NCI-H82 (cell line): Measurements from ENCODE around the gene SGCB.

Experiments
- DNase-seq: peaks from one replicate; lab custom pipeline; 2025; lab: John Stamatoyannopoulos, UW

The SGCB gene

DNA sequence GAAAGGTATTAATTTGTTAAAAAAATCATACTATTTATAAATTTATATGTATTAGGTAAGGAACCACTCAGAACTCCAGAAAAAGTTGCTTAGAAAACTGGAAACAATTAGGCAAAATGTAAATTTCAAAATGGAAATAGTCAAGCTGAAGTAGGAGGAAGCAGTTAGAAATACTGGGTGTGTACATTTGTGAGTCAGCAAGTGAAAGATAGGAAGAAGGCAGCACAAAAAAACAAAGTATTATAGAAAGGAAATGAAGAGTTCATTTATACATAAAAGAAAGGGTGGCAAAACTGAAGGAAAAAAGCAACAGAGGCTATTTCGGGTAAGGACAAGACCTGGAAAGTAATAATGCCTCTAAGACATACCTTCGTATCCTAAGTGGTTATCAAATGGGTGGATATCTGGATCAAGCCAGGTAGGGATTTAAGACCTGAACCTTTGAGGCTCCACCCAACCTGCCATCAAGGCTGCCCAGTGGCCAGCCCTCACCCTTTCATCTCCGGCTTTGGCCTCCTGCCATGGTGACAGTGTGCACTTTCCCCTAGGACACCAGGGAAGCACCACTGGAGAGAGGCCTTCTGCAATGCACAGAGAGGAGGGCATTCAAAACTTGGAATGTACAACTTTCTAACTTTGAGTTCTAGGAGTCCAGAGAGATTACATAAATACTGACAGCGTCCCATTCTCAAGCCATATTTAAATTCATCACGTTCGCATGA is 18.0 kb downstream of the SGCB start, which contains the start of gene LRRC66:
TSS of gene LRRC66 (minus strand) at position 428 of the 722 bp plus-strand sequence. CDS start 2,750 bp downstream, outside the sequence.
- DNase-seq: no peak

DNA sequence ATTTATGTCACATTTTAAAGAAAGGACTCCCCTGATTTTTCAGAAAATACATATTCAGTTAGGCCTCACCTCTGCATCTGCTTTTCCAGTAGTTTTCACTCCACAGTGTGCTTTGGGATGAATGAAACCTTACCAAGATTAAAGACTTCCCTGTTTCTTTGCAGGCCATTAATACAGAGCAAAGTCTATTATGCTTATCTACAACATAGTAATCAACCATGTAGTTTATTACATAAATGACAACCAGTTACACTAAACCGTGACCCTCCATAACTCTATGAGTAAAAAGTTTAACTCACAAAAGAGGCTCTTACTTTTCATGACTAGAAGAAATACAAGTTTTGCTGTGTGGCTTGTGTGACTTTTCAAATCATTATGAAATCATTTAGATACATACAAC is 20.3 kb downstream of the SGCB start:
- no peak for DNase-seq

GRCh38 chr4:52016981-52017380 is 21.1 kb downstream of the SGCB start:
- DNase-seq: no peak

GRCh38 chr4:52015366-52015765 is 22.7 kb downstream of the SGCB start:
- peak; percentile 44 for DNase-seq

DNA sequence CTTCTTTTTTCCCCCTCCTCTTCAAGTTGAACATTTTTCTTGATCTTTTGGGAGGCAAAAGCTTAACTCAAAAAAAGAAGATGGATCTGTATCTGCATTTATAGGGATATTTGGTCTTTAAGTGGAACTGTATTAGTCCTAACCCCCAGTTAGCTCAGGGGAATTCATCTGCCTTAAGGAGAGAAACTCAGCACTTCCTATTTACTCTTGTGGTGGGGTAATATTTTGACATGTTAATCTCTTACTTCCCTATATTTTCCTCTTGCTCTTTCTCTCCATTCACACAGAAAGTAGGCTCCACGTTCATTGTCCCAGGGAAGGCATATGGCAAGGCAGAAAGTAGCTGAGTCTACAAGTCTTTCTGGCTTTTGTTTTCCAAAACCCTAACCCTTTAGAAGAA is 23.2 kb downstream of the SGCB start:
- DNase-seq: no peak

DNA sequence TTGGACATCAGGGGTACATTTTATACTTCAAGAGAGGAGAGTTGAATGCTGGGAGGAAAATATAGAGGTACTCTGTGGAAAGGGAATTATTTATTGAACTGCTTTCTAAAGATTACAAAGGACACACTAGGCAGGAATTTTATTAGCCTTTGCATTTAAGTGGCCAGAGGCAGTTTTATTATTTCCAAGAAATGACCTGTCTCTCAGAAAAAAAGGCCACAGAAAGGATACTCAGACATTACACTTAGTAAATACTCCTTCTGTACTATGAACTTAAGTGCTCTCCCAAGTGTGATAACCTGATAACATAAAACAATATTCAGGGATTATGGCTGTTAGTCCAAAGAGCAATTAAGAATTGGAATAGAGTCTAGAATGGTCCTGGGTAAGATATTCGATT is 25.4 kb downstream of the SGCB start:
- no peak for DNase-seq

GRCh38 chr4:52010986-52011385 is 27.1 kb downstream of the SGCB start:
- no peak for DNase-seq

DNA sequence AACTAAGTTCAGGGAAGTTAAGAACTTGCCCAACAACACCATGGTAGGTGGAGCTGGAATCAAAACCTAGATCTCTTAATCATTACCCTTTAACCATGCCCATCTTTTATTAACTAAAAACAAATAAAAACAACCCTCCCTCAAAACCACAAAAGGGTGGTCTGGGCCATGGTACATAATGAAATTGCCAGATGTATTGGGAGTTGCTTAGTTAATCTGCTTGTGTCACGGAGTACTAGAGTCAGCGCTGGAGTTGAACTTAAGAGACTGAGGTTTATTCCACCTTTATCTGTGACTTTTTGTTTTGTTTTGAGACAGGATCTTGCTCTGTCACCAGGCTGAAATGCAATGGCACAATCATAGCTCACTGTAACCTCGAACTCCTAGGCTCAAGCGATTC is 31.2 kb downstream of the SGCB start:
- no peak for DNase-seq

DNA sequence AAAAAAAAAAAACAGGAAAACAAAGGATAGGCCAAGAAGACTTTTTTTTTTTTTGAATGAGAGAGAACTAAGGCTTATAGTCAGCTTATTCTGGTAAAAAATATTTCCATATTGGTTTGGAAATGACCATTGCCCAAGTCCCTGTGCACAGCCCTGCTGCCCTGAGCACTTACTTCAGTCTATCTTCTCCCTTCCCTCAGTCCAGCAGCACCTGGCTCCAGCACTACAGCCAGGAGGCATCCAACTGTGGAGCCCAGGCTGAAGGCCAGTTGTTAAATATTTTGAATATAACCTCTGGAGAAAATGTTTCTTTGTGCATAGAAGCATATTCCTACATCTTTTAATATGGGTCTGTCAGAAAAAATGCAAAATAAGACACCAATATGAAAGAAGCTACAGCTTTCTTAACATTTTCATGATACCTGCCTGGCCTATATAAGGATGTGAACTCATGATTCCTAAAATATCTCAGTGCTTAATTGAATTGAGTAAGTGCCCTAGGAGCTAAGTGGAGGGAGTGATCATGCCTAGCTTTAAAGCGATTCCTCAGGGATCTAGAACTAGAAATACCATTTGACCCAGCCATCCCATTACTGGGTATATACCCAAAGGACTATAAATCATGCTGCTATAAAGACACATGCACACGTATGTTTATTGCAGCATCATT is 32.4 kb downstream of the SGCB start:
- DNase-seq: no peak

GRCh38 chr4:52004414-52004813 is 33.7 kb downstream of the SGCB start:
- DNase-seq: peak; percentile 47

GRCh38 chr4:52001616-52002015 is 36.5 kb downstream of the SGCB start:
- no peak for DNase-seq

GRCh38 chr4:51999250-51999649 is 38.8 kb downstream of the SGCB start:
- no peak for DNase-seq

DNA sequence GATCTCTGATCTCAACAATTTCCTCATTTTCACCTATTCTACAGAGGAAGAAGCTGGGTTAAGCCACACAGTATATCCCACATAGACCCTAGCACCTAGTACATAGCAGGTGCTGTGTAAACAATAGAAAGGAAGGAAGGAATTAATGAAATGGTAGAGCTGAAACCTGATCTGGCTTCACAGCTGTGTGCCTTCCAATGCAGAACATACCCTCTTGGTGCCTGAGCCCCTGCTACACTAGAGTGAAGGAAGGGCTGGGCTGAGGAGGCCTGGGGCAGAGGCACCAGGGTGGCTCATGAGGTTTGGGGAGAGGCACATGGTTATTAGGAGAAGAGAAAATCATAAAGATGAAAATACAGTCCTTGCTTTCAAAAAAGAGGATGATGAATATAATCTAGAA is 39.3 kb downstream of the SGCB start:
- no peak for DNase-seq

- DNase-seq: no peak
These were observed 40.5 kb downstream of the SGCB start for GRCh38 chr4:51997647-51998046.

DNA sequence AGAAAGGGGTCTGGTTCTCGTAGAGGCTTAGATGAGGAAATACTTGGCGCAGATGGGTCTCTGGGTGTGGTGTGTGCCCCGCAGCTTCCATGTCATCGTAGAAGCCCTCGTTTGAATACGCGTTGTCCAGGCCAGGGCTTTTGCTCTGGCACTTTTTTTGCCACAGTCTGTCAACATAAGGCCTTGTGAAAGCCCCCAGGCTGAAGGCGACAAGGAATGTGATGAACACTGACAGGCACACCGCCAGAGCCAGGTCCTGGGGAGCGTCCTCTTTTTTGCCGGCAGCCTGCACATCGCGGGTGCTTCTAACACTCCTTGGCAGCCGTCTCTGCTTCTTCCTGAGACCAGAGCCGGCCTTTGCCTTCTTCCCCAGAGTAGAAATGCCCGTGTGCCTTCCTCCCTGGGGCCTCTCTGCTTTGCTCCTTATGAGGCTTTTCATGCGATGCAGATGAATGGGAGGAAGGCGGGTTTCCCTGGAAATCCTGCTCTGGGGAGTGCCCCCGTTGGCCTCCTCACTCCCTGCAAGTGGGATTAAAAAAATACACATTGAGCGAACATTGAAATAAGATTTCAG is 42.4 kb downstream of the SGCB start:
- no peak for DNase-seq
